ENCODE results near the gene TCF3. TPM values are rescaled to one million over a fixed set of nuclear protein-coding genes. Genes with fewer than 3 reads are reported as not detected.

Gene TCF3
- total RNA-seq, 6 donors from 2014 or later: 32.9 to 88.2 (median 53.3) TPM

- ATAC-seq (ENCODE audit: low FRiP score in 2 of 2) (no peak), DNase-seq (no peak)
- no peak overlapping the region for H3K4me3 ChIP-seq
- H3K4me1 ChIP-seq: no peaks in the 10 kb centered on the region
- no peaks in the 10 kb centered on the region for H3K9me3 ChIP-seq
- H3K27me3 ChIP-seq: no peaks in the 10 kb centered on the region
- no peak overlapping the region for H3K27ac ChIP-seq
- H3K36me3 ChIP-seq: peaks cover 5 to 77% (median 68%) of the 10 kb centered on the region in 4 donors
- no peak for TF ChIP-seq POLR2AphosphoS5 (IDR thresholded peaks at IDR 0.05)
- WGBS, 2 donors: 67 to 72% methylated on average over 4 of the region's 4 CpGs
Observed at GRCh38 chr19:1616875-1617274, 35.5 kb downstream of the TCF3 start.

DNA sequence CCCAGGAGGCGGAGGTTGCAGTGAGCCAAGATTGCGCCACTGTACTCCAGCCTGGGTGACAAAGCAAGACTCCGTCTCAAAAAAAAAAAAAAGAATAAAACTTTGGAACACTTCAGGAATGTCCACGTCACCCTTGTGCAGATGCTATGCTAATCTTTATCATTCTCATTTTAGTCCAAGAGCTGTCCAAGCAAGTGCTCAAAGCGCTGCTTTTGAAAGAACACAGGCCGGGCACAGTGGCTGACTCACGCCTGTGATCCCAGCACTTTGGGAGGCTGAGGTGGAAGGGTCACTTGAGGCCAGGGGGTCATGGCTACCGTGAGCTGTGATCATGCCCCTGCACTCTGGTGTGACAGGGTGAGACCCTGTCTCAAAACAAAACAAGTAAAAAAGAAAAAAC, 36.0 kb downstream of the TCF3 start:
- TF ChIP-seq POLR2AphosphoS5 (IDR thresholded peaks at IDR 0.05) (no peak), EP300 (IDR thresholded peaks at IDR 0.05) (no peak), CTCF (IDR thresholded peaks at IDR 0.05) (no peak), POLR2A (IDR thresholded peaks at IDR 0.05) (no peak)
- Histone ChIP-seq H3K4me1 (no peaks in the 10 kb centered on the region), H3K27ac (no peak overlapping the region), H3K4me3 (no peak overlapping the region), H3K27me3 (no peaks in the 10 kb centered on the region), H3K36me3 (peaks cover 5 to 77% (median 67%) of the 10 kb centered on the region in 4 donors), H3K9me3 (no peaks in the 10 kb centered on the region)
- ATAC-seq (ENCODE audit: low FRiP score in 2 of 2) (no peak), DNase-seq (no peak)
- WGBS, 2 donors: 92% methylated on average over 8 of the region's 8 CpGs

GRCh38 chr19:1615156-1615765, 37.2 kb downstream of the TCF3 start:
- ATAC-seq (ENCODE audit: low FRiP score in 2 of 2) (no peak), DNase-seq (peak in 1 of 2 donors; percentile 77)
- WGBS, 2 donors: 92 to 96% methylated on average over 26 to 37 of the region's 41 CpGs
- Histone ChIP-seq H3K4me1 (no peaks in the 10 kb centered on the region), H3K9me3 (no peaks in the 10 kb centered on the region), H3K27me3 (no peaks in the 10 kb centered on the region), H3K4me3 (no peak overlapping the region), H3K36me3 (peaks cover 8 to 74% (median 66%) of the 10 kb centered on the region in 4 donors), H3K27ac (no peak overlapping the region)
- TF ChIP-seq EP300 (IDR thresholded peaks at IDR 0.05): no peak
- TF ChIP-seq CTCF (IDR thresholded peaks at IDR 0.05): no peak
- no peak for TF ChIP-seq POLR2A (IDR thresholded peaks at IDR 0.05)
- TF ChIP-seq POLR2AphosphoS5 (IDR thresholded peaks at IDR 0.05): no peak

DNA sequence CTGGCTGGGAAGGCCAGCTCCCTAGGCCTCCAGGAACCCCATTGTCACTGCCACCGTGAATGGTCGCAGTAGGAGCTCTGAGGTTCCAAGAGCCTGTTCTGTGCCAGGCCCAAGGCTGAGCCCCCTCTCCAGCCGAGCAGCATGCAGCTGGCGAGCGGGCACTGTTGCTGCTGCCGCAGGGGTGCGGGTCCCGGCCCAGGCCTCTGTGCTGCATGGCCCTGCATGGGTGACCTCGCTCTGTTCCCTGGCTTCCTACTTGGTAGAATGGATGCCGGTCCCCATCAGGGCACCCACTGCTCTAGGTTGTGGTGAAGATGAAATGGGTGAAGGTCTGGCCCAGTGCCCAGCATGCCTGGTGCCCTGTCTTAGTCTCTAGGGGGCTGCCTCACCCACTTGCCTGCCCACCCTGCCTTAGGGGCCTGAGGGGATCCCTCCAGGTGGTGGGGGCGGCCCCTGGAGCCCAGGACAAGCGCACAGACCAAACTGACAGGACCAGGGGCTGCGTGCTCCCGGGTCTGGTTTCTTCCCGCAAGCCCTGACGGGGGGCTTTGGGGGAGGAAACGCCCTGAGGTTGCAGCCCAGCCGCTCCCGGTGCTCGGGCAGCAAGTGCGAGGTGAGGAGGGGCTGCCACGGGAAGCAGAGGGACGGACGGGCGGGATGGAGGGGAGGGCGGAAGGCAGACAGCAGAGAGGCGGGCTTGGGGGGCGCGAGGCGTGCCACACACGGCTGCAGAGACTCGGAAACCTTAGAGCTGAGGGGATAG, 38.4 kb downstream of the TCF3 start:
- Histone ChIP-seq H3K27ac (no peak overlapping the region), H3K36me3 (peaks cover 8 to 70% (median 60%) of the 10 kb centered on the region in 4 donors), H3K4me1 (peaks cover 0 to 2% (median 0%) of the 10 kb centered on the region in 4 donors), H3K4me3 (no peak overlapping the region), H3K9me3 (no peaks in the 10 kb centered on the region), H3K27me3 (no peaks in the 10 kb centered on the region)
- WGBS, 2 donors: 92 to 93% methylated on average over 22 to 31 of the region's 32 CpGs
- peak in 1 of 2 donors; percentile 69 for DNase-seq
- TF ChIP-seq EP300 (IDR thresholded peaks at IDR 0.05): no peak
- TF ChIP-seq CTCF (IDR thresholded peaks at IDR 0.05): no peak
- TF ChIP-seq POLR2A (IDR thresholded peaks at IDR 0.05): no peak
- no peak for TF ChIP-seq POLR2AphosphoS5 (IDR thresholded peaks at IDR 0.05)
- peak in 1 of 2 donors; percentile 7 for ATAC-seq (ENCODE audit: low FRiP score in 2 of 2)

GRCh38 chr19:1613146-1613545, 39.3 kb downstream of the TCF3 start:
- Histone ChIP-seq H3K4me1 (peaks cover 0 to 10% (median 2%) of the 10 kb centered on the region in 4 donors), H3K36me3 (peaks cover 8 to 62% (median 55%) of the 10 kb centered on the region in 4 donors), H3K4me3 (no peak overlapping the region), H3K27ac (no peak overlapping the region), H3K9me3 (no peaks in the 10 kb centered on the region), H3K27me3 (no peaks in the 10 kb centered on the region)
- DNase-seq (no peak), ATAC-seq (ENCODE audit: low FRiP score in 2 of 2) (no peak)
- no peak for TF ChIP-seq POLR2A (IDR thresholded peaks at IDR 0.05)
- no peak for TF ChIP-seq EP300 (IDR thresholded peaks at IDR 0.05)
- no peak for TF ChIP-seq CTCF (IDR thresholded peaks at IDR 0.05)
- TF ChIP-seq POLR2AphosphoS5 (IDR thresholded peaks at IDR 0.05): no peak
- WGBS, 2 donors: 87 to 88% methylated on average over 7 to 9 of the region's 9 CpGs
